Pancreas (tissue), 10 donors: ENCODE measurements around the gene MACROD2. TPM values are rescaled to one million over a fixed set of nuclear protein-coding genes. Genes with fewer than 3 reads are reported as not detected.
A peak's percentile ranks its signal among the peaks of the same experiment; 100 is the strongest.

ENCODE experiments used
- ATAC-seq, 4 donors: fragments of 200-7000 bp; cut with Tn5 transposase; one replicate each; pipeline versions ENCODE4 v1.8.0 to v1.9.1; 2020; ENCODE audit warnings: mild to moderate bottlenecking in 4 of 4, moderate library complexity in 4 of 4
- DNase-seq, 6 donors: peaks; one replicate each; pipeline ENCODE4 v3.0.0-alpha.2; 2020
- FAIRE-seq: peaks from 2 replicates; lab custom pipeline; 2012; peaks lifted over from hg19 to GRCh38; lab: Jason Lieb, UNC
- H3K27ac ChIP-seq, 4 donors: fragments of 200-600 bp; sonication (generic); 1 replicate in 3 of 4; 2 replicates in 1 of 4; pipeline versions ENCODE4 v1.5.0 to v1.8.0; 2020
- H3K27me3 ChIP-seq, 4 donors: fragments of 200-600 bp; one replicate each; pipeline ENCODE4 v1.8.0; 2021
- H3K36me3 ChIP-seq, 3 donors: fragments of 200-600 bp; sonication (generic) in 1 of 3; one replicate each; pipeline versions ENCODE4 v1.5.0 to v1.8.0; 2020 to 2021
- H3K4me1 ChIP-seq, 3 donors: fragments of 200-600 bp; one replicate each; pipeline ENCODE4 v1.8.0; 2021
- H3K4me3 ChIP-seq, 4 donors: fragments of 200-600 bp; sonication (generic) in 2 of 4; one replicate each; pipeline versions ENCODE4 v1.5.0 to v1.8.0; 2020 to 2021
- H3K9me3 ChIP-seq, 4 donors: fragments of 200-600 bp; one replicate each; pipeline ENCODE4 v1.8.0; 2021
- CTCF ChIP-seq, 4 donors: fragments of 200-600 bp; sonication (generic) in 3 of 4; IDR thresholded peaks; one replicate each; pipeline versions ENCODE4 v1.5.0 to v1.8.0; 2021; ENCODE audit warnings: antibody characterized with exemption in 4 of 4
- WGBS, 2 donors: extraction: QIAGEN DNeasy Blood & Tissue Kit; methylation state at CpG; one replicate each; pipeline ENCODE4 v1.1.7; 2013; 5-methylcytosine and 5-hydroxymethylcytosine counted together
- intact Hi-C, 3 donors: fragments of 100-400 bp; cut with DNase I; formaldehyde crosslinking; loops; one replicate each; pipeline versions ENCODE4 v1.11.1 to v1.14.2; 2022
- polyA plus RNA-seq, 2 donors: library from polyadenylated mRNA; stranded (reverse); fragments of 200-250 nt; gene quantifications; one replicate each; pipeline ENCODE4 v1.2.3, GENCODE V29; 2013
- total RNA-seq, 6 donors: library from RNA; stranded (reverse); fragmentation: NEBNext Ultra II Directional in 4 of 6; extraction: Animal tissue kit (Norgen Biotek cat#: 25700) in 4 of 6; gene quantifications; one replicate each; pipeline versions ENCODE4 v1.2.1 to v1.2.4, GENCODE V29; 2021 to 2023
- donor health status: healthy with polysubstance abuse.
- donor health status: DM: no; HTN: no; CAD: no; lungs with moderate emphysema.
- donor health status: DM: no; HTN: no; CAD: no.
- donor health status: control.
- donor health status: control.
- donor health status: Bipolar disorder and iron deficiency.
- donor health status: DM: yes; HTN: yes; CAD: no.
- donor health status: DM: no; HTN: no; CAD: no.
- donor health status: DM: no; HTN: no; CAD: no.
- donor health status: DM: yes; HTN: yes; CAD: no.

The MACROD2 gene
- total and polyA plus RNA-seq, 8 donors = 1.7 to 4.9 (median 2.7) TPM

- 59 to 63% methylated on average over 1 of the region's 1 CpG for WGBS, 2 donors
- intact Hi-C loops = no loop called here
- no peaks in the 10 kb centered on the region for H3K27me3 ChIP-seq
- no peak for DNase-seq
- H3K27ac ChIP-seq = no peak overlapping the region
- no peaks in the 10 kb centered on the region for H3K36me3 ChIP-seq
- ATAC-seq = no peak
- TF ChIP-seq CTCF (IDR thresholded peaks at IDR 0.05) = no peak
- H3K4me3 ChIP-seq = no peak overlapping the region
- H3K9me3 ChIP-seq = no peaks in the 10 kb centered on the region
- H3K4me1 ChIP-seq = no peaks in the 10 kb centered on the region
- FAIRE-seq = no peak
These were observed 1747.3 kb downstream of the MACROD2 start for GRCh38 chr20:15742627-15743026.

- no peak for ATAC-seq
- no peak for TF ChIP-seq CTCF (IDR thresholded peaks at IDR 0.05)
- Histone ChIP-seq H3K4me1 (no peaks in the 10 kb centered on the region), H3K9me3 (no peaks in the 10 kb centered on the region), H3K27me3 (no peaks in the 10 kb centered on the region), H3K36me3 (no peaks in the 10 kb centered on the region), H3K27ac (no peak overlapping the region), H3K4me3 (no peak overlapping the region)
- DNase-seq = no peak
- FAIRE-seq = no peak
- WGBS, 2 donors = 63 to 75% methylated on average over 3 of the region's 3 CpGs
- intact Hi-C loops = no loop called here
These were observed 1760.9 kb downstream of the MACROD2 start for GRCh38 chr20:15756002-15756753.

- no peaks in the 10 kb centered on the region for H3K9me3 ChIP-seq
- H3K27me3 ChIP-seq = no peaks in the 10 kb centered on the region
- DNase-seq (no peak), FAIRE-seq (no peak), ATAC-seq (no peak)
- no peak overlapping the region for H3K27ac ChIP-seq
- no peak overlapping the region for H3K4me3 ChIP-seq
- no peak for TF ChIP-seq CTCF (IDR thresholded peaks at IDR 0.05)
- WGBS, 2 donors = 46 to 50% methylated on average over 2 of the region's 2 CpGs
- no peaks in the 10 kb centered on the region for H3K36me3 ChIP-seq
- intact Hi-C loops = no loop called here
- no peaks in the 10 kb centered on the region for H3K4me1 ChIP-seq
These were observed 1761.4 kb downstream of the MACROD2 start for GRCh38 chr20:15756754-15757115.

- intact Hi-C loops = no loop called here
- no peak for TF ChIP-seq CTCF (IDR thresholded peaks at IDR 0.05)
- peak in 2 of 4 donors; percentile 28 to 29 for ATAC-seq
- WGBS, 2 donors = 63 to 64% methylated on average over 6 of the region's 6 CpGs
- H3K9me3 ChIP-seq = no peaks in the 10 kb centered on the region
- H3K4me1 ChIP-seq = no peaks in the 10 kb centered on the region
- H3K36me3 ChIP-seq = no peaks in the 10 kb centered on the region
- no peak overlapping the region for H3K27ac ChIP-seq
- DNase-seq = no peak
- H3K27me3 ChIP-seq = no peaks in the 10 kb centered on the region
- FAIRE-seq = no peak
- no peak overlapping the region for H3K4me3 ChIP-seq
These were observed 1764.3 kb downstream of the MACROD2 start for GRCh38 chr20:15759594-15759993.

GRCh38 chr20:15760001-15760621 lies 1764.8 kb downstream of the MACROD2 start:
- no peak for TF ChIP-seq CTCF (IDR thresholded peaks at IDR 0.05)
- Histone ChIP-seq H3K27ac (no peak overlapping the region), H3K36me3 (no peaks in the 10 kb centered on the region), H3K4me1 (no peaks in the 10 kb centered on the region), H3K4me3 (no peak overlapping the region), H3K9me3 (no peaks in the 10 kb centered on the region), H3K27me3 (no peaks in the 10 kb centered on the region)
- WGBS, 2 donors = 72 to 73% methylated on average over 11 of the region's 11 CpGs
- FAIRE-seq (no peak), ATAC-seq (no peak), DNase-seq (no peak)
- intact Hi-C loops = no loop called here
